HCT116 (cell line): ENCODE data around the gene NPIPB8. TPM values are rescaled to one million over a fixed set of nuclear protein-coding genes. Genes with fewer than 3 reads are reported as not detected.
"Not testable (repeated sequence)": the region's sequence is repeated elsewhere in the genome, so short reads cannot be mapped to it uniquely, and the experiment has no call there.

Source experiments
- ATAC-seq: fragments of 200-7000 bp; cut with Tn5 transposase; 2 replicates; pipeline ENCODE4 v1.9.1; 2020; ENCODE audit warnings: mild to moderate bottlenecking, moderate library complexity
- BruUV-seq: library from RNA; stranded (reverse); fragments of 400-500 nt; replicated peaks from 2 replicates; lab custom pipeline; 2021; lab: Mats Ljungman, UMichigan
- CTCF ChIA-PET: fragments of 300-600 bp; sonication (Branson Sonifier 250); formaldehyde crosslinking; loops from one replicate; lab custom pipeline; 2021; ENCODE audit warnings: antibody characterized with exemption; lab: Charles Lee
- POLR2A ChIA-PET: fragments of 300-600, 350-600 bp; sonication (Branson Sonifier 250); formaldehyde crosslinking; loops from one replicate; lab custom pipeline; 2021; ENCODE audit warnings: antibody characterized with exemption; lab: Charles Lee
- RAD21 ChIA-PET, 2 experiments: fragments of 300-600 bp; sonication (Branson Sonifier 250); formaldehyde crosslinking; loops; one replicate each; lab custom pipeline; 2023; ENCODE audit warnings: low total read pairs in 2 of 2; ENCODE audit not compliant: uncharacterized antibody in 2 of 2, unreplicated experiment in 2 of 2, low non-redundant PET in 1 of 2; lab: Charles Lee
- DNase-seq: peaks from one replicate; pipeline ENCODE4 v3.0.0-alpha.2; 2010; ENCODE audit warnings: low read depth, low spot score
- H2AFZ ChIP-seq: fragments of 200-600 bp; shearing (Covaris generic), sonication (generic); 2 replicates; pipeline ENCODE4 v1.6.1; 2017; ENCODE audit warnings: low read depth, mixed run types, mixed read lengths, antibody characterized with exemption, low read length; ENCODE audit not compliant: poor library complexity, severe bottlenecking
- H3K27ac ChIP-seq: 2 replicates; pipeline ENCODE4 v1.5.1; 2012; ENCODE audit warnings: low read depth, low read length
- H3K27me3 ChIP-seq: fragments of 200-600 bp; sonication (generic); 2 replicates; pipeline ENCODE4 v1.6.1; 2016; ENCODE audit warnings: mixed run types, low read length, mixed read lengths; ENCODE audit not compliant: insufficient read depth
- H3K36me3 ChIP-seq, 2 experiments: fragments of 200-500 bp in 1 of 2; fragments of 200-600 bp in 1 of 2; sonication (Bioruptor generic) in 1 of 2; sonication (generic) in 1 of 2; 2 replicates each; pipeline versions ENCODE4 v1.5.1 to v1.6.1; 2014 to 2016; ENCODE audit warnings: low read length in 2 of 2, inconsistent platforms in 1 of 2, mixed read lengths in 1 of 2, mixed run types in 1 of 2; ENCODE audit not compliant: insufficient read depth in 2 of 2, control insufficient read depth in 1 of 2
- H3K4me1 ChIP-seq, 2 experiments: fragments of 200-600 bp in 1 of 2; sonication (generic) in 1 of 2; 2 replicates each; pipeline versions ENCODE4 v1.5.1 to v1.6.1; 2012 to 2017; ENCODE audit warnings: low read length in 2 of 2, inconsistent platforms in 1 of 2, mild to moderate bottlenecking in 1 of 2, mixed read lengths in 1 of 2, mixed run types in 1 of 2, moderate library complexity in 1 of 2; ENCODE audit not compliant: insufficient read depth in 2 of 2, control insufficient read depth in 1 of 2
- H3K4me2 ChIP-seq: fragments of 200-600 bp; sonication (generic); 2 replicates; pipeline ENCODE4 v1.6.1; 2017; ENCODE audit warnings: mixed run types, low read length, mixed read lengths
- H3K4me3 ChIP-seq, 2 experiments: fragments of 200-600 bp in 1 of 2; sonication (generic) in 1 of 2; replicated peaks in 1 of 2; 2 replicates each; pipeline ENCODE4 v1.5.1; 2011 to 2016; ENCODE audit warnings: low read length in 2 of 2, control low read depth in 1 of 2, low read depth in 1 of 2, mild to moderate bottlenecking in 1 of 2, mixed read lengths in 1 of 2, mixed run types in 1 of 2
- H3K79me2 ChIP-seq: fragments of 200-600 bp; sonication (generic); 2 replicates; pipeline ENCODE4 v1.6.1; 2017; ENCODE audit warnings: mild to moderate bottlenecking, mixed run types, low read length, moderate library complexity, mixed read lengths; ENCODE audit not compliant: insufficient read depth
- H3K9ac ChIP-seq: fragments of 200-600 bp; sonication (generic); 2 replicates; pipeline ENCODE4 v1.6.1; 2016; ENCODE audit warnings: low read length, mixed read lengths
- H3K9me2 ChIP-seq: fragments of 200-600 bp; sonication (generic), shearing (Covaris generic); 2 replicates; pipeline ENCODE4 v1.6.1; 2017; ENCODE audit warnings: mixed run types, mild to moderate bottlenecking, moderate library complexity; ENCODE audit not compliant: insufficient read depth
- H3K9me3 ChIP-seq, 2 experiments: fragments of 200-500 bp in 1 of 2; fragments of 200-600 bp in 1 of 2; sonication (Bioruptor generic) in 1 of 2; sonication (generic) in 1 of 2; 2 replicates each; pipeline ENCODE4 v1.6.1; 2014 to 2017; ENCODE audit warnings: low read length in 2 of 2, mixed read lengths in 2 of 2, inconsistent platforms in 1 of 2, low read depth in 1 of 2, mild to moderate bottlenecking in 1 of 2, mixed run types in 1 of 2, moderate library complexity in 1 of 2; ENCODE audit not compliant: control insufficient read depth in 1 of 2, insufficient read depth in 1 of 2
- H4K20me1 ChIP-seq: fragments of 200-600 bp; sonication (generic), shearing (Covaris generic); 2 replicates; pipeline ENCODE4 v1.6.1; 2017; ENCODE audit warnings: mixed run types, mild to moderate bottlenecking, moderate library complexity; ENCODE audit not compliant: insufficient read depth
- CEBPB ChIP-seq: IDR thresholded peaks from 2 replicates; pipeline ENCODE4 v1.6.1; 2012; ENCODE audit warnings: low read depth
- FOSL1 ChIP-seq: IDR thresholded peaks from 2 replicates; pipeline ENCODE4 v1.6.1; 2012; ENCODE audit warnings: low read depth
- JUND ChIP-seq: IDR thresholded peaks from 2 replicates; pipeline ENCODE4 v1.6.1; 2012
- SP1 ChIP-seq: IDR thresholded peaks from 2 replicates; pipeline ENCODE4 v1.6.1; 2012; ENCODE audit warnings: low read depth
- intact Hi-C: fragments of 100-400 bp; cut with micrococcal nuclease; formaldehyde crosslinking; loops from 2 replicates; pipeline ENCODE4 v1.10.0; 2022
- total RNA-seq: library from RNA; stranded (reverse); gene quantifications from one replicate; pipeline ENCODE4 v1.2.1, GENCODE V29; 2021; ENCODE audit not compliant: unreplicated experiment
- TF ChIP-seq, protein P1 (sequence below): IDR thresholded peaks from 2 replicates; pipeline ENCODE4 v1.6.1; 2012

The NPIPB8 gene
- total RNA-seq, 1 experiment from 2014 or later, result 0.79 TPM

DNA sequence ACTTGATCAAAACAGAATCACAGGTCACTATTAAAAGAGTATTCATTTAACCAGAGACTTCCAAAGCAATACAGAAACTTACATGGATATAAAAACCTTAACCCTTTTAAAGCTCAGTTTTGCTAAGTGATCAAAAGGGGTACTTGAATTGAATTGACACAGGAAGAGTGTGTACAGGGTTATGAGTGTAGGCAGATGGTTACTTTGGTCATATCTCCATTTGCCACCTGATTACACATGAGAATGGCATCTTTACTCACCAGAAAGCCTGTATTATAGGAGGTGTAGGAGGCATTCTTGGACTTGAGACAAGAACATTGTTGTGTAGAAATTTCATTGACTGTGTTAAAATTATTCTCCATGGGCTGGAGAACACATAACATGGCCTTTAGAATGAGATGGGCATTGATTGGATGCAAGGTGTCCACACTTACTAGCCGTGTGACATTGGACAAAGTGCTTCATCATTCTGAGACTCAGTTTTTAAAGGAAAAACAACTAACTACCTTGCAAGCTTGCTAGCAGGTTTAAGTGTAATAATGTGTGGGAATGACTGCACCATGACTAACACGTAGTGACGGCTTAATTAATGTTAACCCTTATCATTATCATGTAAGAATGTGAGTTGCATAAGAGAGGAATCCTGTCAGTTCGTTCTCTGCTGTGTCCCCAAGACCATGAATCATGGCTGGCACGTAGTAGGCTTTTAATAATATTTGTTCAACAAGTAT lies 1.6 kb upstream of the NPIPB8 start:
- POLR2A ChIA-PET, result interaction anchor here (0.6 kb wide), 1 partner anchor 13 kb away, joined by 5 read pairs; no protein-coding TSS in a partner anchor
- H3K27me3 ChIP-seq, H3K36me3 ChIP-seq, H3K9ac ChIP-seq, H3K79me2 ChIP-seq, H3K9me3 ChIP-seq, H3K9me2 ChIP-seq, RAD21 ChIA-PET, BruUV-seq, intact Hi-C loops, H3K4me3 ChIP-seq, CTCF ChIA-PET, H3K27ac ChIP-seq, ATAC-seq, H4K20me1 ChIP-seq: not testable (repeated sequence)
- peak; percentile 40 for DNase-seq
- H3K4me2 ChIP-seq, result peak overlapping the region; percentile 66
- H2AFZ ChIP-seq, result peak overlapping the region; percentile 61
- H3K4me1 ChIP-seq, result peaks cover 0 to 14% of the 10 kb centered on the region in 2 experiments; a peak in 2 of 4 replicates
- TF ChIP-seq CEBPB (peak; percentile 73), JUND (peak; percentile 30; the same call in 1 of the 2 replicates), SP1 (peak; percentile 32), FOSL1 (peak; percentile 51)
- TF ChIP-seq, protein P1, sequence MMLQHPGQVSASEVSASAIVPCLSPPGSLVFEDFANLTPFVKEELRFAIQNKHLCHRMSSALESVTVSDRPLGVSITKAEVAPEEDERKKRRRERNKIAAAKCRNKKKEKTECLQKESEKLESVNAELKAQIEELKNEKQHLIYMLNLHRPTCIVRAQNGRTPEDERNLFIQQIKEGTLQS, result peak; percentile 26; the same call in 1 of the 2 replicates

DNA sequence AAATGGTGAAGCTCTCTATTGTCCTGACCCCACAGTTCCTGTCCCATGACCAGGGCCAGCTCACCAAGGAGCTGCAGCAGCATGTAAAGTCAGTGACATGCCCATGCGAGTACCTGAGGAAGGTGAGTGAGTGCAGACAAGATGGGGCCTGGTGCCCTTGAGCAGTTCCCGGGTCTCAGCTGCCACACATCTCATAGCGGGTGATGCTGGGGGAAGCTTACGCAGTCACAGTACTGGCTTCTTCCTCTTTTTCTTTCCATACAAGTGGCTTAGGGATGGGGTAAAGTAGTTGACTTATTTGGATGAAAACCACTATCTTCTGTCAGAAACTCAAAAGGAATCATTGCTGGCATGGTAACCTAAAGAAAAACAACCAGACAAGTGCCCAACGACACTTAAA lies 494 bp downstream of the NPIPB8 start:
- RAD21 ChIA-PET, H3K36me3 ChIP-seq, H3K9ac ChIP-seq, BruUV-seq, H3K79me2 ChIP-seq, H3K9me3 ChIP-seq, H3K27me3 ChIP-seq, H3K4me3 ChIP-seq, DNase-seq, H2AFZ ChIP-seq, CTCF ChIA-PET, H3K27ac ChIP-seq, H3K4me2 ChIP-seq, H4K20me1 ChIP-seq, H3K9me2 ChIP-seq, intact Hi-C loops, POLR2A ChIA-PET, ATAC-seq: not testable (repeated sequence)
- peaks cover 0 to 14% of the 10 kb centered on the region in 2 experiments; a peak in 2 of 4 replicates for H3K4me1 ChIP-seq

DNA sequence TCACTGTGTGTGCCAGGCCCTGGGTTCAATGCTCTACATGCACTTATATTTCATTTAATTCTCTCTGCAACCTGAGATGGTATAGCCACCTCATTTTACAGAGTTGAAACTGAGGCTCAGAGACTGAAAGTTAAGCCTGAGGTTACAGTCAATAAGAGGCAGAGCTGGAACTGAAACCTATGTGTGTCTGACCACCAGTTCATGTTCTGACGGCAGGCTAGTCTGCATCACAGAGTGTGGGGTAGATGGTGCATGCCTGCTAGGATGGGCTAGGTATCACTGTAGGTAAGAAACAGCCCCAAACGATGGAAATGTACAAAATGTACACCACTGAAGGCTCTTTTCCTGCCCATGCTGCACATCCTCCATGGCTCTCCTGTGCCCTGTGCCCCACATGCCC lies 2.1 kb downstream of the NPIPB8 start:
- ATAC-seq, intact Hi-C loops, H3K27me3 ChIP-seq, BruUV-seq, H3K4me3 ChIP-seq, H3K9me2 ChIP-seq, H3K4me2 ChIP-seq, H3K9me3 ChIP-seq, H2AFZ ChIP-seq, H3K9ac ChIP-seq, H3K79me2 ChIP-seq, H3K36me3 ChIP-seq, DNase-seq, H3K27ac ChIP-seq, CTCF ChIA-PET, POLR2A ChIA-PET, RAD21 ChIA-PET, H4K20me1 ChIP-seq: not testable (repeated sequence)
- H3K4me1 ChIP-seq, result peaks cover 0 to 14% of the 10 kb centered on the region in 2 experiments; a peak in 2 of 4 replicates

DNA sequence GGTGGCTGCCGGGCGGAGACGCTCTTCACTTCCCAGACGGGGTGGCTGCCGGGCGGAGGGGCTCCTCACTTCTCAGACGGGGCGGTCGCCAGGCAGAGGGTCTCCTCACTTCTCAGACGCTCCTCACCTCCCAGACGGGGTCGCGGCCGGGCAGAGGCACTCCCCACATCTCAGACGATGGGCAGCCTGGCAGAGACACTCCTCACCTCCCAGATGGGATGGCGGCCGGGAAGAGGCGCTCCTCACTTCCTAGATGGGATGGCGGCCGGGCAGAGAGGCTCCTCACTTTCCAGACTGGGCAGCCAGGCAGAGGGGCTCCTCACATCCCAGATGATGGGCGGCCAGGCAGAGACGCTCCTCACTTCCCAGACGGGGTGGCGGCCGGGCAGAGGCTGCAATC lies 28.4 kb downstream of the NPIPB8 start:
- H3K36me3 ChIP-seq, H3K79me2 ChIP-seq, BruUV-seq, H2AFZ ChIP-seq, H3K9ac ChIP-seq, H3K9me3 ChIP-seq, H3K4me1 ChIP-seq, DNase-seq, POLR2A ChIA-PET, RAD21 ChIA-PET, ATAC-seq, H3K27ac ChIP-seq, CTCF ChIA-PET, intact Hi-C loops, H4K20me1 ChIP-seq, H3K9me2 ChIP-seq, H3K4me3 ChIP-seq, H3K4me2 ChIP-seq, H3K27me3 ChIP-seq: not testable (repeated sequence)
